Measurements from ENCODE around the gene USP17L15. TPM values are rescaled to one million over a fixed set of nuclear protein-coding genes. Genes with fewer than 3 reads are reported as not detected.
"Not testable (repeated sequence)": the region's sequence is repeated elsewhere in the genome, so short reads cannot be mapped to it uniquely, and the experiment has no call there.

The USP17L15 gene
- total and polyA plus RNA-seq, 10 of the 15 experiments (the other 5 are each of a cell fraction or from before 2014, with no cell fraction given), result 0.04 to 0.12 (median 0.07) TPM; not detected in 7

DNA sequence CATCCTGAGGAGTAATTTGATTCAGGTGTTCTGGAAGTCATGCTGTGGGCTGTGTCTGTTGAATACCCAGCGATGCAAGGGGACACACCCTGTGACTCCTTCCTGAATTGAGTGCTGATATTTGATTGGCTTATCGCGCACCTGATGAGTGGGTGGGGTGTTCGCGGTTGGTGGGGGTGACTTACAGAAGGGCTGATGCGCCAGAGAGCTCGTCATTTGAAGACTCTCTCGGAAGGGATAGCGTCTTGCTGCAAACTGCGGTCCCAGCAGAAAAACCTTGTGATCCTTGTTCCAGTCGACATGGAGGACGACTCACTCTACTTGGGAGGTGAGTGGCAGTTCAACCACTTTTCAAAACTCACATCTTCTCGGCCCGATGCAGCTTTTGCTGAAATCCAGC, 19.1 kb upstream of the USP17L15 start, which contains the start of gene USP17L11:
Gene USP17L11 (plus strand): TSS at position 301 of the 400 bp plus-strand sequence. CDS start 0 bp downstream, at position 301.
- H4K20me1 ChIP-seq (ENCODE audit: control insufficient read depth, insufficient read depth); H3K36me3 ChIP-seq (ENCODE audit: control insufficient read depth in 2 of 2, insufficient read depth in 2 of 2, low read length in 1 of 2); SMC1A ChIA-PET (ENCODE audit: uncharacterized antibody, unreplicated experiment); FAIRE-seq; H3K27ac ChIP-seq (ENCODE audit: control insufficient read depth, insufficient read depth); H2AFZ ChIP-seq (ENCODE audit: control insufficient read depth, low read depth, low read length); POLR2A ChIA-PET; H3K9ac ChIP-seq (ENCODE audit: control insufficient read depth, insufficient read depth, low read length); H3K4me3 ChIP-seq; H3K4me2 ChIP-seq (ENCODE audit: control insufficient read depth, insufficient read depth); DNase-seq (ENCODE audit: low read depth, low spot score); intact Hi-C loops (cut with micrococcal nuclease; ENCODE audit: unreplicated experiment); RAD21 ChIA-PET (ENCODE audit: unreplicated experiment); BruUV-seq (replicated peaks); H3K9me3 ChIP-seq (replicated peaks; ENCODE audit: control insufficient read depth, insufficient read depth, low read length); ATAC-seq; H3K4me1 ChIP-seq (ENCODE audit: control insufficient read depth, insufficient read depth, low read length); H3K79me2 ChIP-seq (ENCODE audit: control insufficient read depth, insufficient read depth, low read length); CTCF ChIA-PET; H3K27me3 ChIP-seq (replicated peaks in 1 of 2; ENCODE audit: control insufficient read depth in 2 of 2, insufficient read depth in 2 of 2, low read length in 1 of 2); in situ Hi-C loops (cut with MboI): not testable (repeated sequence)
- WGBS (ENCODE audit: insufficient coverage, insufficient replicate concordance, low lambda C conversion rate, missing lambda C conversion rate), result no CpG with 5 or more reads among the region's 14 CpGs

DNA sequence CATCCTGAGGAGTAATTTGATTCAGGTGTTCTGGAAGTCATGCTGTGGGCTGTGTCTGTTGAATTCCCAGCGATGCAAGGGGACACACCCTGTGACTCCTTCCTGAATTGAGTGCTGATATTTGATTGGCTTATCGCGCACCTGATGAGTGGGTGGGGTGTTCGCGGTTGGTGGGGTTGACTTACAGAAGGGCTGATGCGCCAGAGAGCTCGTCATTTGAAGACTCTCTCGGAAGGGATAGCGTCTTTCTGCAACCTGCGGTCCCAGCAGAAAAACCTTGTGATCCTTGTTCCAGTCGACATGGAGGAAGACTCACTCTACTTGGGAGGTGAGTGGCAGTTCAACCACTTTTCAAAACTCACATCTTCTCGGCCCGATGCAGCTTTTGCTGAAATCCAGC, 14.3 kb upstream of the USP17L15 start, which contains the start of gene USP17L12:
Gene USP17L12 (plus strand): TSS at position 301 of the 400 bp plus-strand sequence. CDS start 0 bp downstream, at position 301.
- H3K27ac ChIP-seq (ENCODE audit: control insufficient read depth, insufficient read depth); H3K4me1 ChIP-seq (ENCODE audit: control insufficient read depth, insufficient read depth, low read length); H4K20me1 ChIP-seq (ENCODE audit: control insufficient read depth, insufficient read depth); intact Hi-C loops (cut with micrococcal nuclease; ENCODE audit: unreplicated experiment); in situ Hi-C loops (cut with MboI); H3K9ac ChIP-seq (ENCODE audit: control insufficient read depth, insufficient read depth, low read length); H3K4me2 ChIP-seq (ENCODE audit: control insufficient read depth, insufficient read depth); H3K9me3 ChIP-seq (replicated peaks; ENCODE audit: control insufficient read depth, insufficient read depth, low read length); H3K79me2 ChIP-seq (ENCODE audit: control insufficient read depth, insufficient read depth, low read length); FAIRE-seq; POLR2A ChIA-PET; H3K36me3 ChIP-seq (ENCODE audit: control insufficient read depth in 2 of 2, insufficient read depth in 2 of 2, low read length in 1 of 2); RAD21 ChIA-PET (ENCODE audit: unreplicated experiment); ATAC-seq; DNase-seq (ENCODE audit: low read depth, low spot score); H3K4me3 ChIP-seq; CTCF ChIA-PET; SMC1A ChIA-PET (ENCODE audit: uncharacterized antibody, unreplicated experiment); H2AFZ ChIP-seq (ENCODE audit: control insufficient read depth, low read depth, low read length); H3K27me3 ChIP-seq (replicated peaks in 1 of 2; ENCODE audit: control insufficient read depth in 2 of 2, insufficient read depth in 2 of 2, low read length in 1 of 2); BruUV-seq (replicated peaks): not testable (repeated sequence)
- no CpG with 5 or more reads among the region's 13 CpGs for WGBS (ENCODE audit: insufficient coverage, insufficient replicate concordance, low lambda C conversion rate, missing lambda C conversion rate)

DNA sequence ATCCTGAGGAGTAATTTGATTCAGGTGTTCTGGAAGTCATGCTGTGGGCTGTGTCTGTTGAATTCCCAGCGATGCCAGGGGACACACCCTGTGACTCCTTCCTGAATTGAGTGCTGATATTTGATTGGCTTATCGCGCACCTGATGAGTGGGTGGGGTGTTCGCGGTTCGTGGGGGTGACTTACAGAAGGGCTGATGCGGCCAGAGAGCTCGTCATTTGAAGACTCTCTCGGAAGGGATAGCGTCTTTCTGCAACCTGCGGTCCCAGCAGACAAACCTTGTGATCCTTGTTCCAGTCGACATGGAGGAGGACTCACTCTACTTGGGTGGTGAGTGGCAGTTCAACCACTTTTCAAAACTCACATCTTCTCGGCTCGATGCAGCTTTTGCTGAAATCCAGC, 9.6 kb upstream of the USP17L15 start, which contains the start of gene USP17L13:
Gene USP17L13 (plus strand): TSS at position 301 of the 400 bp plus-strand sequence. CDS start 0 bp downstream, at position 301.
- in situ Hi-C loops (cut with MboI), result not testable (repeated sequence)

DNA sequence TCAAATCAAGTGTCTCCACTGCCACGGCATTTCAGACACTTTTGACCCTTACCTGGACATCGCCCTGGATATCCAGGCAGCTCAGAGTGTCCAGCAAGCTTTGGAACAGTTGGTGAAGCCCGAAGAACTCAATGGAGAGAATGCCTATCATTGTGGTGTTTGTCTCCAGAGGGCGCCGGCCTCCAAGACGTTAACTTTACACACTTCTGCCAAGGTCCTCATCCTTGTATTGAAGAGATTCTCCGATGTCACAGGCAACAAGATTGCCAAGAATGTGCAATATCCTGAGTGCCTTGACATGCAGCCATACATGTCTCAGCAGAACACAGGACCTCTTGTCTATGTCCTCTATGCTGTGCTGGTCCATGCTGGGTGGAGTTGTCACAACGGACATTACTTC, 3.9 kb upstream of the USP17L15 start:
- H3K4me3 ChIP-seq; H3K79me2 ChIP-seq (ENCODE audit: control insufficient read depth, insufficient read depth, low read length); H3K4me1 ChIP-seq (ENCODE audit: control insufficient read depth, insufficient read depth, low read length); DNase-seq (ENCODE audit: low read depth, low spot score); ATAC-seq; H4K20me1 ChIP-seq (ENCODE audit: control insufficient read depth, insufficient read depth); H3K36me3 ChIP-seq (ENCODE audit: control insufficient read depth in 2 of 2, insufficient read depth in 2 of 2, low read length in 1 of 2); H3K4me2 ChIP-seq (ENCODE audit: control insufficient read depth, insufficient read depth); in situ Hi-C loops (cut with MboI); CTCF ChIA-PET; H3K27ac ChIP-seq (ENCODE audit: control insufficient read depth, insufficient read depth); SMC1A ChIA-PET (ENCODE audit: uncharacterized antibody, unreplicated experiment); RAD21 ChIA-PET (ENCODE audit: unreplicated experiment); H3K27me3 ChIP-seq (replicated peaks in 1 of 2; ENCODE audit: control insufficient read depth in 2 of 2, insufficient read depth in 2 of 2, low read length in 1 of 2); FAIRE-seq; H2AFZ ChIP-seq (ENCODE audit: control insufficient read depth, low read depth, low read length); BruUV-seq (replicated peaks); POLR2A ChIA-PET; H3K9me3 ChIP-seq (replicated peaks; ENCODE audit: control insufficient read depth, insufficient read depth, low read length); H3K9ac ChIP-seq (ENCODE audit: control insufficient read depth, insufficient read depth, low read length); intact Hi-C loops (cut with micrococcal nuclease; ENCODE audit: unreplicated experiment): not testable (repeated sequence)
- WGBS (ENCODE audit: insufficient coverage, insufficient replicate concordance, low lambda C conversion rate, missing lambda C conversion rate), result 35% methylated on average over 5 of the region's 8 CpGs

More for the DNA sequence above, 9.6 kb upstream of the USP17L15 start, which contains the start of gene USP17L13:
- H2AFZ ChIP-seq (ENCODE audit: control insufficient read depth, low read depth, low read length); H3K36me3 ChIP-seq (ENCODE audit: control insufficient read depth in 2 of 2, insufficient read depth in 2 of 2, low read length in 1 of 2); H3K27me3 ChIP-seq (replicated peaks in 1 of 2; ENCODE audit: control insufficient read depth in 2 of 2, insufficient read depth in 2 of 2, low read length in 1 of 2); ATAC-seq; CTCF ChIA-PET; H3K9me3 ChIP-seq (replicated peaks; ENCODE audit: control insufficient read depth, insufficient read depth, low read length); POLR2A ChIA-PET; H3K4me1 ChIP-seq (ENCODE audit: control insufficient read depth, insufficient read depth, low read length); BruUV-seq (replicated peaks); intact Hi-C loops (cut with micrococcal nuclease; ENCODE audit: unreplicated experiment); H3K4me2 ChIP-seq (ENCODE audit: control insufficient read depth, insufficient read depth); H4K20me1 ChIP-seq (ENCODE audit: control insufficient read depth, insufficient read depth); RAD21 ChIA-PET (ENCODE audit: unreplicated experiment); SMC1A ChIA-PET (ENCODE audit: uncharacterized antibody, unreplicated experiment); H3K79me2 ChIP-seq (ENCODE audit: control insufficient read depth, insufficient read depth, low read length); DNase-seq (ENCODE audit: low read depth, low spot score); H3K4me3 ChIP-seq; FAIRE-seq; H3K9ac ChIP-seq (ENCODE audit: control insufficient read depth, insufficient read depth, low read length); H3K27ac ChIP-seq (ENCODE audit: control insufficient read depth, insufficient read depth): not testable (repeated sequence)
- WGBS (ENCODE audit: insufficient coverage, insufficient replicate concordance, low lambda C conversion rate, missing lambda C conversion rate), result no CpG with 5 or more reads among the region's 14 CpGs
